Loucy (cell line): Measurements from ENCODE around the gene SLC27A4.

Experiments used
- H2AFZ ChIP-seq: fragments of 200-600 bp; sonication (generic); 2 replicates; pipeline ENCODE4 v1.6.0; 2016; ENCODE audit warnings: antibody characterized with exemption, mild to moderate bottlenecking, low read length, moderate library complexity
- H3F3A ChIP-seq: fragments of 200-600 bp; 2 replicates; pipeline ENCODE4 v1.6.0; 2016; ENCODE audit warnings: antibody characterized with exemption, low read depth, mild to moderate bottlenecking
- H3K27me3 ChIP-seq: fragments of 200-600 bp; sonication (generic); 2 replicates; pipeline ENCODE4 v1.6.1; 2014; ENCODE audit warnings: low read length, mild to moderate bottlenecking; ENCODE audit not compliant: insufficient read depth, poor library complexity, severe bottlenecking
- H3K36me3 ChIP-seq: fragments of 200-600 bp; sonication (generic); 2 replicates; pipeline ENCODE4 v1.6.1; 2016; ENCODE audit warnings: low read length; ENCODE audit not compliant: insufficient read depth
- H3K4me1 ChIP-seq: fragments of 200-600 bp; sonication (generic); 2 replicates; pipeline ENCODE4 v1.5.1; 2014; ENCODE audit warnings: low read length, mild to moderate bottlenecking; ENCODE audit not compliant: insufficient read depth, poor library complexity, severe bottlenecking
- H3K4me2 ChIP-seq: fragments of 200-600 bp; sonication (generic); 2 replicates; pipeline ENCODE4 v1.6.0; 2014; ENCODE audit warnings: antibody characterized with exemption, low read length, low read depth, mild to moderate bottlenecking; ENCODE audit not compliant: poor library complexity, severe bottlenecking
- H3K4me3 ChIP-seq: fragments of 200-600 bp; sonication (generic); 2 replicates; pipeline ENCODE4 v1.5.1; 2014; ENCODE audit warnings: low read length, mild to moderate bottlenecking, mixed read lengths; ENCODE audit not compliant: poor library complexity, severe bottlenecking
- H3K79me2 ChIP-seq: fragments of 200-600 bp; sonication (generic); 2 replicates; pipeline ENCODE4 v1.6.1; 2014; ENCODE audit warnings: low read length; ENCODE audit not compliant: insufficient read depth
- H3K9ac ChIP-seq: fragments of 200-600 bp; sonication (generic); 2 replicates; pipeline ENCODE4 v1.6.0; 2014; ENCODE audit warnings: mild to moderate bottlenecking, low read depth, low read length, moderate library complexity; ENCODE audit not compliant: poor library complexity, severe bottlenecking
- H3K9me2 ChIP-seq: fragments of 200-600 bp; sonication (generic); replicated peaks from 2 replicates; pipeline ENCODE4 v1.6.1; 2016; ENCODE audit warnings: low read depth, low read length, mixed read lengths
- H3K9me3 ChIP-seq: fragments of 200-600 bp; sonication (generic); 2 replicates; pipeline ENCODE4 v1.6.1; 2014; ENCODE audit warnings: mild to moderate bottlenecking, antibody characterized with exemption, low read length, low read depth; ENCODE audit not compliant: insufficient read depth
- H4K20me1 ChIP-seq: fragments of 200-600 bp; sonication (generic); 2 replicates; pipeline ENCODE4 v1.6.0; 2014; ENCODE audit warnings: antibody characterized with exemption, low read length, mild to moderate bottlenecking; ENCODE audit not compliant: insufficient read depth, poor library complexity, severe bottlenecking
- EZH2phosphoT487 ChIP-seq: fragments of 200-600 bp; IDR thresholded peaks from 2 replicates; pipeline ENCODE4 v1.6.1; 2018; ENCODE audit warnings: antibody characterized with exemption, mild to moderate bottlenecking, moderate library complexity, borderline replicate concordance
- TF ChIP-seq, protein P1 (sequence below): fragments of 200-600 bp; sonication (generic); conservative IDR thresholded peaks from 2 replicates; pipeline ENCODE4 v1.5.1; 2014; ENCODE audit warnings: mild to moderate bottlenecking, antibody characterized with exemption, low read length

The SLC27A4 gene

DNA sequence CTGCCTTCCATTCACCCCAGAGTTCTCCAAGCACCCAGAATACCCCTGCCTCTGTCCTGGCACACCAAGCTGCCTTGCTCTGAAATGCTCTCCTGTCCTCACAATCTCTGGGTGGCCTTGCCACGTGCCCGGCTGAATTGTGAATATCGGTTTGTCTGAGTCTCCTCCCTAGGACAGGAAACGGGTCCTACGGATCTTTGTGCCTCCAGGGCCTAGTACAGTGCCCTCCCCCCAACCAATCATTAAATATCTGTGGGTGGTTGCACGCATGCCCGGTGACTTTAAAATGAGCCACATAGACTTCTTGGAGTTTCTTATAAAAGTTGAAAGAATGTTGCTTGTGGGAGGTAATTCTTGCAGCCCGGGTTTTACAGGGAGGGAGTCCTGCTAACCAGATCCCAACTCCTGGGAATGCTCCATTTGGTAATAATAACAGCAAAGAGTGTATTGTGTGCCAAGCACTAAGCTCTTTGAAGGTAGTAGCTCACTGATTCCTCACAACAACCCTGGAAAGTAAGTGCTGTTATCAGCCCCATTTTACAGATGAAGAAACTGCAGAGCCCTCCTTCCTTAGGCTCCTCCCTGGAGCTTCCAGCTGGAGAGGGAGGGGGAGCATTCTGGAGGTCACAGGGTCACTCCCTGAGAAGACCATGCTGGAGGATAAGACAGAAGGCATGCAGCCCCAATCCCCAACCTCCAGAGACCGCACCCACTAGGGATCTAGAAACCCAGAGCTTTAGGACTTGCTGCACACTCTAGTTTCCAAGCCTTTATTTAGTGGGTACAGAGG is 54.2 kb downstream of the SLC27A4 start:
- Histone ChIP-seq H3K9ac (no peak overlapping the region), H3K4me2 (no peak overlapping the region), H3K4me3 (no peak overlapping the region), H3K9me3 (no peaks in the 10 kb centered on the region), H2AFZ (no peak overlapping the region), H3K4me1 (no peaks in the 10 kb centered on the region), H3K27me3 (no peaks in the 10 kb centered on the region), H3K36me3 (peaks cover 10% of the 10 kb centered on the region; the same call in 1 of the 2 replicates), H3K9me2 (no peaks in the 10 kb centered on the region), H4K20me1 (no peaks in the 10 kb centered on the region), H3K79me2 (no peaks in the 10 kb centered on the region), H3F3A (no peaks in the 10 kb centered on the region)
- no peak for TF ChIP-seq EZH2phosphoT487
- TF ChIP-seq, protein P1, sequence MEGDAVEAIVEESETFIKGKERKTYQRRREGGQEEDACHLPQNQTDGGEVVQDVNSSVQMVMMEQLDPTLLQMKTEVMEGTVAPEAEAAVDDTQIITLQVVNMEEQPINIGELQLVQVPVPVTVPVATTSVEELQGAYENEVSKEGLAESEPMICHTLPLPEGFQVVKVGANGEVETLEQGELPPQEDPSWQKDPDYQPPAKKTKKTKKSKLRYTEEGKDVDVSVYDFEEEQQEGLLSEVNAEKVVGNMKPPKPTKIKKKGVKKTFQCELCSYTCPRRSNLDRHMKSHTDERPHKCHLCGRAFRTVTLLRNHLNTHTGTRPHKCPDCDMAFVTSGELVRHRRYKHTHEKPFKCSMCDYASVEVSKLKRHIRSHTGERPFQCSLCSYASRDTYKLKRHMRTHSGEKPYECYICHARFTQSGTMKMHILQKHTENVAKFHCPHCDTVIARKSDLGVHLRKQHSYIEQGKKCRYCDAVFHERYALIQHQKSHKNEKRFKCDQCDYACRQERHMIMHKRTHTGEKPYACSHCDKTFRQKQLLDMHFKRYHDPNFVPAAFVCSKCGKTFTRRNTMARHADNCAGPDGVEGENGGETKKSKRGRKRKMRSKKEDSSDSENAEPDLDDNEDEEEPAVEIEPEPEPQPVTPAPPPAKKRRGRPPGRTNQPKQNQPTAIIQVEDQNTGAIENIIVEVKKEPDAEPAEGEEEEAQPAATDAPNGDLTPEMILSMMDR, result no peak

DNA sequence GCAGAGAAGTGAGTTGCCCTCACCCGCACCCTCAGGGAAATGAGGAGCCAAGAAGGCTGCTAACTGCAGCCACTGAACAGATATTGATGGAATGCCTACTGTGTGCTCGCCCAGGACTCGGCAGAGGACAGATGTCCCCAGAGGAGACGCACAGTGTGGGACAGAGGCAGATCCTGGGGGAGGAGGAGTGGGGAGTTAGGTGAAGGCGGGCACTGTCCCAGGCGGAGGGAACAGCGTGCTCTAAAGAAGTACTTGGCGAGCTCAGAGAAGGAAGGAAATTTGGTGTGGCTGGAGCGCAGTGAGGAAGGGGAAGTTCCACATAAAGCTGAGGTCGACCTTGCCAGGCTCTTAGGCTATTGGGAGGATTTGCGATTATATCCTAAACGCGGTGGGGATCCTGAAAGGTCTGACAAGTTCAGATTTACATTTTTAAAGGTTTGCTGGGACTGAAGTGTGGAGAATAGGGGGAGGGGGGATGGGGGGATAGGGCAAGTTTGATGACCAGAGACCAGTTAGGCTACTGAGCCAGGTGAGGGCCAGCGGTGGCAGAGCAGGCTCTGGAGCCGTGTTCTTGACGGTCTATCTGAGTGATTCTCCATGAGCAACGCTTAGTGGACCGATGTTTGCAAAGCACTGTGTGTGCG is 56.8 kb downstream of the SLC27A4 start:
- Histone ChIP-seq H4K20me1 (no peaks in the 10 kb centered on the region), H3F3A (no peaks in the 10 kb centered on the region), H3K9me2 (no peaks in the 10 kb centered on the region), H3K4me1 (no peaks in the 10 kb centered on the region), H3K36me3 (no peaks in the 10 kb centered on the region), H3K9ac (no peak overlapping the region), H3K4me2 (no peak overlapping the region), H3K4me3 (no peak overlapping the region), H3K9me3 (no peaks in the 10 kb centered on the region), H3K27me3 (no peaks in the 10 kb centered on the region), H2AFZ (no peak overlapping the region), H3K79me2 (no peaks in the 10 kb centered on the region)
- TF ChIP-seq, protein P1, result no peak
- no peak for TF ChIP-seq EZH2phosphoT487

DNA sequence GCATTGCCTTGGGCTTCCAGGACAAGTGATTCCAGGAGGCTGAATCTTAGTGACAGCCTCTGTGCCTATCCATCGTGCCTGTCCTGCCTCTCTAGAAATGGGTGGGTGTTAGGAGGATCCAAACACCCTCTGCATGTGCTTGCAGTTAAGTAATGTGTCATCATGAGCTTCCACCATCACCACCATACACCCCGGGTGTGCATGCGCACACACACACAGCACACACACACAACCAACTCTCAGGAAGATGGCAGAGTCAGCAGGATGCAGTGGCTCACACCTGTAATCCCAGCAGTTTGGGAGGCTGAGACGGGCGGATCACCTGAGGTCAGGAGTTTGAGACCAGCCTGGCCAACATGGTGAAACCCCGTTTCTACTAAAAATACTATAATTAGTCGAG is 57.5 kb downstream of the SLC27A4 start:
- H2AFZ ChIP-seq, result no peak overlapping the region
- H3K9me2 ChIP-seq, result no peaks in the 10 kb centered on the region
- TF ChIP-seq EZH2phosphoT487, result no peak
- TF ChIP-seq, protein P1, result no peak
- H4K20me1 ChIP-seq, result no peaks in the 10 kb centered on the region
- no peaks in the 10 kb centered on the region for H3K36me3 ChIP-seq
- no peaks in the 10 kb centered on the region for H3K4me1 ChIP-seq
- H3K27me3 ChIP-seq, result no peaks in the 10 kb centered on the region
- no peak overlapping the region for H3K4me2 ChIP-seq
- H3K9ac ChIP-seq, result no peak overlapping the region
- no peak overlapping the region for H3K4me3 ChIP-seq
- H3F3A ChIP-seq, result no peaks in the 10 kb centered on the region
- H3K9me3 ChIP-seq, result no peaks in the 10 kb centered on the region
- no peaks in the 10 kb centered on the region for H3K79me2 ChIP-seq
